Cardiac fibroblast (primary cell): Measurements from ENCODE around the gene RETREG2.

Source experiments
- DNase-seq, 2 donors: peaks; one replicate each; pipeline versions ENCODE4 v3.0.0 to v3.0.0-alpha.2; 2010; ENCODE audit warnings: low read depth in 2 of 2
- H3K4me3 ChIP-seq, 2 donors: replicated peaks in 1 of 2; 1 replicate in 1 of 2; 2 replicates in 1 of 2; pipeline ENCODE4 v1.5.1; 2011; ENCODE audit warnings: low read depth in 2 of 2, low read length in 2 of 2, mild to moderate bottlenecking in 2 of 2, moderate library complexity in 1 of 2
- TF ChIP-seq, protein P1 (sequence below): IDR thresholded peaks from one replicate; pipeline ENCODE4 v1.5.1; 2011; ENCODE audit warnings: low read depth, mild to moderate bottlenecking, low read length, inconsistent platforms

Gene RETREG2

DNA sequence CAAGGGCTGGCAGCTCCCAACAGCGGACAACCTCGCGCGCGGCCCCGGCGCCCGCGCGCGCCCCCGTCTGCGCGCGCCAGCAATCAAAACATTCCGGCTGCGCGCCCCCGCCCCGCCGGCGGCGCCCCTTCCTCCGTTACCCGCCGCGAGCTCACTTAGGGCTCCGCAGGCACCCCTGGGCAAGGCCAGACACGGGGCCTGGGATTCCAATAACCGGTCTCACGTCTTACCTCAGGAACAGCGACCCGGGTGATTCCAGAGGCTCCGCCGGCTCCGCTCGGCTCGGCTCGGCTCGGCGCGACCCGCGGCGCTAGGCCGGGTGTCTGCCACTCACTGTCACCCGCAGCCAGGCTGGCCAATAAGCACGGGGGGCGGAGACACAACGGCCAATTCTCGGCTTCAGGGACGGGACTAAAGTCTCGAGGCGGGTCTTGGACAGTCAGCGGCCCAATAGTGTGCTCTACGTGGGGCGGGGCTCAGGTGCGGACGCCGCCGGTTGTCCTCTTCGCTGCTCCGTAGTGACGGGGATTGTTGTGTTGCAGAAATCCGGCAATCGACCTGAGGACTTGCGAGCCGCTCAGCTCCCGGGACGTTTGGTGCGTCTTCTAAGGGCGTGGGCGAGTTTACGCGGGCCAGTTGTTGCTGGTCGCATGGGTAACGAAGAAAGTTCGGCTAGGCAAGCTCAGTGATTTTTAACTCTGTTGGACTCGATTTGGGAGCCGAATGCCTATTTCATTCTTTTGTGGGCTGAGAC, 51.4 kb downstream of the RETREG2 start, which contains the start of the genes ANKZF1 and ATG9A:
ANKZF1 (plus strand) TSS at position 502 of the 754 bp plus-strand sequence. CDS start 452 bp downstream, outside the sequence.
ATG9A (minus strand) TSS at position 332 of the 754 bp plus-strand sequence. CDS start 1,612 bp downstream, outside the sequence.
- DNase-seq = peak; percentile 99
- peak within 1 kb of the TSS; percentile 90 to 91 for H3K4me3 ChIP-seq
- TF ChIP-seq, protein P1, sequence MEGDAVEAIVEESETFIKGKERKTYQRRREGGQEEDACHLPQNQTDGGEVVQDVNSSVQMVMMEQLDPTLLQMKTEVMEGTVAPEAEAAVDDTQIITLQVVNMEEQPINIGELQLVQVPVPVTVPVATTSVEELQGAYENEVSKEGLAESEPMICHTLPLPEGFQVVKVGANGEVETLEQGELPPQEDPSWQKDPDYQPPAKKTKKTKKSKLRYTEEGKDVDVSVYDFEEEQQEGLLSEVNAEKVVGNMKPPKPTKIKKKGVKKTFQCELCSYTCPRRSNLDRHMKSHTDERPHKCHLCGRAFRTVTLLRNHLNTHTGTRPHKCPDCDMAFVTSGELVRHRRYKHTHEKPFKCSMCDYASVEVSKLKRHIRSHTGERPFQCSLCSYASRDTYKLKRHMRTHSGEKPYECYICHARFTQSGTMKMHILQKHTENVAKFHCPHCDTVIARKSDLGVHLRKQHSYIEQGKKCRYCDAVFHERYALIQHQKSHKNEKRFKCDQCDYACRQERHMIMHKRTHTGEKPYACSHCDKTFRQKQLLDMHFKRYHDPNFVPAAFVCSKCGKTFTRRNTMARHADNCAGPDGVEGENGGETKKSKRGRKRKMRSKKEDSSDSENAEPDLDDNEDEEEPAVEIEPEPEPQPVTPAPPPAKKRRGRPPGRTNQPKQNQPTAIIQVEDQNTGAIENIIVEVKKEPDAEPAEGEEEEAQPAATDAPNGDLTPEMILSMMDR = no peak

DNA sequence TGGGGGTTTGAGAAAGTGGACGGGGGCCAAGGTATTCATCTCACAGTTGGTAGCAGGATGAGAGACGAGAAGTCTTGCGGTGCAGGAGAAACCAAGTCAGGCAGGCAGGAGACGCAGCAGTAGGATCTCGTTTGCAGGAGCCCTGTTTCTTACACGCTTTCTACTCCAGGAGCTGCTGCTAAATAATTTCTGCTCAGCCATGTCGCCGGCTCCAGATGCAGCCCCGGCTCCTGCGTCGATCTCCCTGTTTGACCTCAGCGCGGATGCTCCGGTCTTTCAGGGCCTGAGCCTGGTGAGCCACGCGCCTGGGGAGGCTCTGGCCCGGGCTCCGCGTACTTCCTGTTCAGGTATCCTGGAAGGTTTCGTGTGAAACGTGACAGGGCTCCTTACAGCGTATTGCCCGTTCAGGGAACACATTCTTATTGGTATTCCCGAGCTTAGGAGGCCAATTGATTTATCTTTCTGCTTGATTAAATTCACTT, 52.0 kb downstream of the RETREG2 start:
- peak overlapping the region; percentile 80 to 91 for H3K4me3 ChIP-seq
- DNase-seq = peak; percentile 53 to 57
- TF ChIP-seq, protein P1 = no peak

DNA sequence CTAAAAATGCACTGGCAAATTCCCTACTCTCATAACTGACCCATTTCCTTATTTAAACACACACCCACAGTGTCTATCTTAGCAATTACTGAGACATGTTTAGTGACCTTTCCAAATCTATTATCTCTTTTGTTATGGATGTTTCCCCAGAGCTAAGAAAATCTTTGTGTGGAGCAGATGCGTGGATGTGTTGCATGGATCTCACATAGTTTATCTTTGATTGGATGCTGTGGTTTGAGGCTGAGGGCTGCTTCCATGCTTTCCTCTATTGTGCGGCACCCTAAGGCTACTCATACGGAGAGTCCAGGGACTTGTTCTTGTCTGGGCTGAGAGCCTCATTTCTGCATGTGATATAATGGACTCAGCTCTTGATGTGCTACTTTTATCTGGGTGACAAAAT, 56.3 kb downstream of the RETREG2 start:
- H3K4me3 ChIP-seq = no peak overlapping the region
- TF ChIP-seq, protein P1 = no peak
- no peak for DNase-seq
